AG04449 (cell line): ENCODE results near the gene SLC38A3.

Source experiments
- CTCF ChIA-PET: fragments of 350-600 bp; formaldehyde crosslinking; extraction: SDS; loops from one replicate; lab custom pipeline; 2021; ENCODE audit warnings: antibody characterized with exemption; lab: Yijun Ruan, JAX
- POLR2A ChIA-PET: fragments of 400-600, 350-600 bp; formaldehyde crosslinking; extraction: SDS; loops from one replicate; lab custom pipeline; 2020; ENCODE audit warnings: antibody characterized with exemption, inconsistent platforms; lab: Yijun Ruan, JAX
- DNase-seq: peaks from one replicate; pipeline ENCODE4 v3.0.0-alpha.2; 2010; ENCODE audit warnings: low read depth, low spot score
- H3K4me3 ChIP-seq: 2 replicates; pipeline ENCODE4 v1.5.1; 2011; ENCODE audit warnings: low read depth, mild to moderate bottlenecking, control low read depth, low read length
- CTCF ChIP-seq: IDR thresholded peaks from one replicate; pipeline ENCODE4 v1.5.1; 2011; ENCODE audit warnings: mild to moderate bottlenecking, moderate library complexity, low read length, control low read depth, inconsistent platforms; ENCODE audit not compliant: insufficient read depth; ENCODE audit errors: missing control alignments

SLC38A3 gene

GRCh38 chr3:50204804-50205412 is at the start of gene SLC38A3:
SLC38A3 (plus strand) TSS chr3:50205271; CDS start chr3:50214200, 8,929 bp downstream.
- TF ChIP-seq CTCF = no peak
- DNase-seq = no peak
- ChIA-PET POLR2A (no interaction called here), CTCF (interaction anchor here (1.0 to 33.1 kb wide), 5 partner anchors 16 to 70 kb away, joined by 3 to 1029 read pairs (median 5); partner anchors contain the start of gene GNAT1)
- H3K4me3 ChIP-seq = peak within 1 kb of the TSS; percentile 39

- no peak for TF ChIP-seq CTCF
- no peak for DNase-seq
- ChIA-PET POLR2A (interaction anchor here (1.4 kb wide), 1 partner anchor 9 kb away, joined by 6 read pairs; no protein-coding TSS in a partner anchor), CTCF (interaction anchor here (1.5 kb wide), 1 partner anchor 16 kb away, joined by 3 read pairs; no protein-coding TSS in a partner anchor)
- peak overlapping the region; percentile 53 for H3K4me3 ChIP-seq
Measured at GRCh38 chr3:50155491-50155878, 49.6 kb upstream of the SLC38A3 start.

GRCh38 chr3:50155891-50156290 is 49.2 kb upstream of the SLC38A3 start:
- H3K4me3 ChIP-seq = peak overlapping the region; percentile 53
- CTCF ChIA-PET = interaction anchor here (0.8 to 1.5 kb wide), 5 partner anchors 9 to 70 kb away, joined by 3 to 6 read pairs (median 4); no protein-coding TSS in a partner anchor
- no peak for TF ChIP-seq CTCF
- POLR2A ChIA-PET = interaction anchor here (1.4 kb wide), 1 partner anchor 9 kb away, joined by 6 read pairs; no protein-coding TSS in a partner anchor
- DNase-seq = no peak

- ChIA-PET POLR2A (interaction anchor here (0.5 to 1.4 kb wide), 3 partner anchors 8 to 354 kb away, joined by 3 to 6 read pairs (median 3); partner anchors contain the start of gene INKA1), CTCF (interaction anchor here (0.7 to 1.5 kb wide), 8 partner anchors 8 to 70 kb away, joined by 3 to 6 read pairs (median 4); no protein-coding TSS in a partner anchor)
- no peak for TF ChIP-seq CTCF
- H3K4me3 ChIP-seq = peak overlapping the region; percentile 52
- no peak for DNase-seq
Measured at GRCh38 chr3:50156549-50157493, 48.2 kb upstream of the SLC38A3 start.

GRCh38 chr3:50157827-50158529 is 47.1 kb upstream of the SLC38A3 start:
- no peak overlapping the region for H3K4me3 ChIP-seq
- CTCF ChIA-PET = interaction anchor here (0.8 to 1.6 kb wide), 3 partner anchors 10 to 36 kb away, joined by 3 to 5 read pairs (median 4); no protein-coding TSS in a partner anchor
- POLR2A ChIA-PET = no interaction called here
- no peak for DNase-seq
- no peak for TF ChIP-seq CTCF
